GM18861 (cell line): ENCODE measurements around the gene KCNK3.

Experiments
- ATAC-seq: cut with Tn5 transposase; IDR thresholded peaks from one replicate; pipeline ENCODE4 v1.9.1; 2021; ENCODE audit not compliant: unreplicated experiment

The KCNK3 gene

GRCh38 chr2:26687801-26688200, 4.7 kb upstream of the KCNK3 start:
- ATAC-seq = no peak

- no peak for ATAC-seq
Observed at GRCh38 chr2:26691161-26691560, 1.4 kb upstream of the KCNK3 start.

GRCh38 chr2:26691881-26692278, 642 bp upstream of the KCNK3 start:
- ATAC-seq = no peak

GRCh38 chr2:26692897-26693849, 651 bp downstream of the KCNK3 start:
- no peak for ATAC-seq

GRCh38 chr2:26694001-26694400, 1.5 kb downstream of the KCNK3 start:
- no peak for ATAC-seq

- ATAC-seq = no peak
Observed at GRCh38 chr2:26696351-26696816, 3.9 kb downstream of the KCNK3 start.

- no peak for ATAC-seq
Observed at GRCh38 chr2:26697425-26697824, 4.9 kb downstream of the KCNK3 start.

GRCh38 chr2:26699295-26699694, 6.8 kb downstream of the KCNK3 start:
- ATAC-seq = no peak

- no peak for ATAC-seq
Observed at GRCh38 chr2:26700078-26700477, 7.6 kb downstream of the KCNK3 start.

- ATAC-seq = no peak
Observed at GRCh38 chr2:26701596-26701995, 9.1 kb downstream of the KCNK3 start.

- ATAC-seq = no peak
Observed at GRCh38 chr2:26702025-26702424, 9.5 kb downstream of the KCNK3 start.

- no peak for ATAC-seq
Observed at GRCh38 chr2:26704441-26704977, 12.0 kb downstream of the KCNK3 start.

- ATAC-seq = no peak
Observed at GRCh38 chr2:26705126-26705525, 12.6 kb downstream of the KCNK3 start.

GRCh38 chr2:26706093-26706492, 13.6 kb downstream of the KCNK3 start:
- no peak for ATAC-seq

GRCh38 chr2:26706616-26707473, 14.3 kb downstream of the KCNK3 start:
- no peak for ATAC-seq

GRCh38 chr2:26707747-26708146, 15.2 kb downstream of the KCNK3 start:
- no peak for ATAC-seq

GRCh38 chr2:26708457-26708856, 15.9 kb downstream of the KCNK3 start:
- ATAC-seq = no peak

- ATAC-seq = no peak
Observed at GRCh38 chr2:26709323-26710110, 17.0 kb downstream of the KCNK3 start.

GRCh38 chr2:26710145-26710544, 17.6 kb downstream of the KCNK3 start:
- no peak for ATAC-seq

GRCh38 chr2:26710743-26711456, 18.4 kb downstream of the KCNK3 start:
- no peak for ATAC-seq
